Measurements from ENCODE around the gene B4GALT5. TPM values are rescaled to one million over a fixed set of nuclear protein-coding genes. Genes with fewer than 3 reads are reported as not detected.
"Not testable (repeated sequence)": the region's sequence is repeated elsewhere in the genome, so short reads cannot be mapped to it uniquely, and the experiment has no call there.

The B4GALT5 gene
- total and polyA plus RNA-seq, 5 donors from 2014 or later = 0.45 to 13.6 (median 1.1) TPM

DNA sequence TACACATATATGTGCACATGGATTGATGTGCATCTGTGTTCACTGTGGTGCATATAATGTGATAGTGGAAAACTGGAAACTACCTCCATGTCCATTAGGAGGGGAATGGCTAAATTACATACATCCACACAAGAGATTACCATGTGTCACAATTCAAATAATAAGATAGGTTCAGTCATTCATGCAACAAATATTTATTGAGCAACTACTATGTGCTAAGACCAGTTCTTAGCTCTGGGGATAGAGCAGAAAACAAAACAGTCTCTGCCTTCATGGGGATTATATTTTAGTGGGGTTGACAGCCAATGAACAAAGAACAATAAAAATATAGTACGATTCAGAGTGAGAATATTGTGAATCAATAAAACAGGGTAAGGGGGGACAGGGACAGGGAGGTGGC lies 84.1 kb downstream of the B4GALT5 start:
- H3K9me3 ChIP-seq (ENCODE audit: control insufficient read depth in 2 of 2, low read length in 2 of 2) = no peaks in the 10 kb centered on the region
- no peaks in the 10 kb centered on the region for H3K4me1 ChIP-seq (ENCODE audit: control insufficient read depth, insufficient read depth, low read length, poor library complexity, severe bottlenecking)
- no peak for DNase-seq
- no peak overlapping the region for H3K4me3 ChIP-seq (ENCODE audit: low read depth, low read length)
- Mint-ChIP-seq H3K27ac (peak overlapping the region in 1 of 3 donors; percentile 58), H3K36me3 (peaks cover 7% of the 10 kb centered on the region), H3K27me3 (no peaks in the 10 kb centered on the region), H3K4me1 (peaks cover 0 to 7% (median 3%) of the 10 kb centered on the region in 4 donors), H3K9me3 (peaks cover 0 to 3% (median 0%) of the 10 kb centered on the region in 7 donors), H3K4me3 (no peak overlapping the region)
- H3K27me3 ChIP-seq (ENCODE audit: control insufficient read depth, insufficient read depth, low read length) = no peaks in the 10 kb centered on the region
- no peak overlapping the region for H3K27ac ChIP-seq (ENCODE audit: insufficient read depth, low read length, poor library complexity, severe bottlenecking)
- peaks cover 3% of the 10 kb centered on the region for H3K36me3 ChIP-seq (ENCODE audit: control insufficient read depth, insufficient read depth, low read length)
- no peak for ATAC-seq (ENCODE audit: low read depth in 2 of 2)

DNA sequence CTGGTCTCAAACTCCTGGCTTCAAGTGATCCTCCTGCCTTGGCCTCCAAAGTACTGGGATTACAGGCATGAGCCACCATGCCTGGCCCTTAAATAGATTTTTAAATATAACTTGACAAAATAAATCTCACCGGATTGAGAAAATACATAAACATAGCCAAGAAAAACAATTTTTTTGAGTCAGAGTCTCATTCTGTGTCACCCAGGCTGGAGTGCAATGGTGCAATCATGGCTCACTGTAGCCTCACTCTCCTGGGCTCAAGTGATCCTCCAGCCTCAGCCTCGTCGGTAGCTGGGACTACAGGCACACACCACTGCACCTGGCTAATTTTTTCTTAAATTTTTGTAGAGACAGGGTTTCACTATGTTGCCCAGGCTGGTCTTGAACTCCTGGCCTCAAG lies 85.4 kb downstream of the B4GALT5 start:
- not testable (repeated sequence) for H3K36me3 Mint-ChIP-seq; H3K4me3 ChIP-seq (ENCODE audit: low read depth, low read length); H3K27ac Mint-ChIP-seq; H3K27me3 Mint-ChIP-seq; H3K36me3 ChIP-seq (ENCODE audit: control insufficient read depth, insufficient read depth, low read length); H3K4me1 Mint-ChIP-seq; DNase-seq; ATAC-seq (ENCODE audit: low read depth in 2 of 2); H3K4me3 Mint-ChIP-seq; H3K4me1 ChIP-seq (ENCODE audit: control insufficient read depth, insufficient read depth, low read length, poor library complexity, severe bottlenecking); H3K9me3 Mint-ChIP-seq; H3K27ac ChIP-seq (ENCODE audit: insufficient read depth, low read length, poor library complexity, severe bottlenecking); H3K9me3 ChIP-seq (ENCODE audit: control insufficient read depth in 2 of 2, low read length in 2 of 2); H3K27me3 ChIP-seq (ENCODE audit: control insufficient read depth, insufficient read depth, low read length)

DNA sequence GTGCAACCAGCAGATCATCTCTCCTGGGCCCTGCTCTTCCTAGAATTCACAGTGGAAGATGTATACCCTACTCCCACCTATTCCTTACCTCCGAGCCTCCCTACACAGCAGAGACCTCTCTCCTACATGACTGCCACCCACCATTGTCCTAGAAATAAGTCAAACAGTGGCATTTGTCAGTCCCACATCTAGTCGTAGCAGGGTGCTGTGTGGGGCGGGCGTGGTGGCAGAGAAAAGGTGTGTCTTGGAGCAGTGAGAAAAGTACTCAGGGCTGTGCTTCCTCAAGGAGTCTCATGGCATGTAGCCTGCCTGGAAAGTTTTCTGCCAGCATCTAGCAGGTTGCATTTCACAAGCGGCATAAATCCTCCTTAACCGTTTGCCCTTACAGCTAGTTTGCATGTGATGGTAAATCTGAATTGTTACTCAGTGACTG lies 86.3 kb downstream of the B4GALT5 start:
- no peaks in the 10 kb centered on the region for H3K4me1 ChIP-seq (ENCODE audit: control insufficient read depth, insufficient read depth, low read length, poor library complexity, severe bottlenecking)
- Mint-ChIP-seq H3K4me3 (no peak overlapping the region), H3K27ac (peak overlapping the region in 1 of 3 donors; percentile 52), H3K27me3 (no peaks in the 10 kb centered on the region), H3K36me3 (peaks cover 3% of the 10 kb centered on the region), H3K9me3 (peaks cover 0 to 3% (median 0%) of the 10 kb centered on the region in 7 donors), H3K4me1 (peaks cover 0 to 4% (median 3%) of the 10 kb centered on the region in 4 donors)
- no peaks in the 10 kb centered on the region for H3K27me3 ChIP-seq (ENCODE audit: control insufficient read depth, insufficient read depth, low read length)
- H3K36me3 ChIP-seq (ENCODE audit: control insufficient read depth, insufficient read depth, low read length) = no peaks in the 10 kb centered on the region
- no peak overlapping the region for H3K27ac ChIP-seq (ENCODE audit: insufficient read depth, low read length, poor library complexity, severe bottlenecking)
- no peak for DNase-seq
- no peak overlapping the region for H3K4me3 ChIP-seq (ENCODE audit: low read depth, low read length)
- no peak for ATAC-seq (ENCODE audit: low read depth in 2 of 2)
- peaks cover 0 to 1% of the 10 kb centered on the region in 2 experiments for H3K9me3 ChIP-seq (ENCODE audit: control insufficient read depth in 2 of 2, low read length in 2 of 2)

- not testable (repeated sequence) for H3K4me3 ChIP-seq (ENCODE audit: low read depth, low read length); H3K36me3 ChIP-seq (ENCODE audit: control insufficient read depth, insufficient read depth, low read length); H3K9me3 ChIP-seq (ENCODE audit: control insufficient read depth in 2 of 2, low read length in 2 of 2); H3K36me3 Mint-ChIP-seq; H3K9me3 Mint-ChIP-seq; H3K27me3 ChIP-seq (ENCODE audit: control insufficient read depth, insufficient read depth, low read length); H3K4me1 Mint-ChIP-seq; H3K4me1 ChIP-seq (ENCODE audit: control insufficient read depth, insufficient read depth, low read length, poor library complexity, severe bottlenecking); H3K4me3 Mint-ChIP-seq; H3K27me3 Mint-ChIP-seq; H3K27ac Mint-ChIP-seq; H3K27ac ChIP-seq (ENCODE audit: insufficient read depth, low read length, poor library complexity, severe bottlenecking); DNase-seq; ATAC-seq (ENCODE audit: low read depth in 2 of 2)
Observed at GRCh38 chr20:49624988-49625387, 88.7 kb downstream of the B4GALT5 start.

- Mint-ChIP-seq H3K27ac (no peak overlapping the region), H3K9me3 (peaks cover 0 to 6% (median 0%) of the 10 kb centered on the region in 7 donors), H3K36me3 (no peaks in the 10 kb centered on the region), H3K4me3 (no peak overlapping the region), H3K27me3 (no peaks in the 10 kb centered on the region), H3K4me1 (peaks cover 0 to 9% (median 3%) of the 10 kb centered on the region in 4 donors)
- peaks cover 5% of the 10 kb centered on the region for H3K4me1 ChIP-seq (ENCODE audit: control insufficient read depth, insufficient read depth, low read length, poor library complexity, severe bottlenecking)
- no peaks in the 10 kb centered on the region for H3K36me3 ChIP-seq (ENCODE audit: control insufficient read depth, insufficient read depth, low read length)
- ATAC-seq (ENCODE audit: low read depth in 2 of 2) (no peak), DNase-seq (no peak)
- no peak overlapping the region for H3K27ac ChIP-seq (ENCODE audit: insufficient read depth, low read length, poor library complexity, severe bottlenecking)
- peaks cover 3 to 7% of the 10 kb centered on the region in 2 experiments for H3K9me3 ChIP-seq (ENCODE audit: control insufficient read depth in 2 of 2, low read length in 2 of 2)
- H3K4me3 ChIP-seq (ENCODE audit: low read depth, low read length) = no peak overlapping the region
- no peaks in the 10 kb centered on the region for H3K27me3 ChIP-seq (ENCODE audit: control insufficient read depth, insufficient read depth, low read length)
Observed at GRCh38 chr20:49624317-49624716, 89.4 kb downstream of the B4GALT5 start.

- Histone ChIP-seq H3K36me3 (ENCODE audit: control insufficient read depth, insufficient read depth, low read length) (no peaks in the 10 kb centered on the region), H3K9me3 (ENCODE audit: control insufficient read depth in 2 of 2, low read length in 2 of 2) (peaks cover 3 to 7% of the 10 kb centered on the region in 2 experiments), H3K4me3 (ENCODE audit: low read depth, low read length) (no peak overlapping the region), H3K4me1 (ENCODE audit: control insufficient read depth, insufficient read depth, low read length, poor library complexity, severe bottlenecking) (peaks cover 5% of the 10 kb centered on the region), H3K27ac (ENCODE audit: insufficient read depth, low read length, poor library complexity, severe bottlenecking) (no peak overlapping the region), H3K27me3 (ENCODE audit: control insufficient read depth, insufficient read depth, low read length) (no peaks in the 10 kb centered on the region)
- H3K4me1 Mint-ChIP-seq = peaks cover 0 to 7% (median 3%) of the 10 kb centered on the region in 4 donors
- no peaks in the 10 kb centered on the region for H3K36me3 Mint-ChIP-seq
- no peak overlapping the region for H3K4me3 Mint-ChIP-seq
- peaks cover 0 to 3% (median 0%) of the 10 kb centered on the region in 7 donors for H3K9me3 Mint-ChIP-seq
- no peaks in the 10 kb centered on the region for H3K27me3 Mint-ChIP-seq
- ATAC-seq (ENCODE audit: low read depth in 2 of 2) (no peak), DNase-seq (no peak)
- H3K27ac Mint-ChIP-seq = no peak overlapping the region
Observed at GRCh38 chr20:49622243-49622642, 91.4 kb downstream of the B4GALT5 start.

DNA sequence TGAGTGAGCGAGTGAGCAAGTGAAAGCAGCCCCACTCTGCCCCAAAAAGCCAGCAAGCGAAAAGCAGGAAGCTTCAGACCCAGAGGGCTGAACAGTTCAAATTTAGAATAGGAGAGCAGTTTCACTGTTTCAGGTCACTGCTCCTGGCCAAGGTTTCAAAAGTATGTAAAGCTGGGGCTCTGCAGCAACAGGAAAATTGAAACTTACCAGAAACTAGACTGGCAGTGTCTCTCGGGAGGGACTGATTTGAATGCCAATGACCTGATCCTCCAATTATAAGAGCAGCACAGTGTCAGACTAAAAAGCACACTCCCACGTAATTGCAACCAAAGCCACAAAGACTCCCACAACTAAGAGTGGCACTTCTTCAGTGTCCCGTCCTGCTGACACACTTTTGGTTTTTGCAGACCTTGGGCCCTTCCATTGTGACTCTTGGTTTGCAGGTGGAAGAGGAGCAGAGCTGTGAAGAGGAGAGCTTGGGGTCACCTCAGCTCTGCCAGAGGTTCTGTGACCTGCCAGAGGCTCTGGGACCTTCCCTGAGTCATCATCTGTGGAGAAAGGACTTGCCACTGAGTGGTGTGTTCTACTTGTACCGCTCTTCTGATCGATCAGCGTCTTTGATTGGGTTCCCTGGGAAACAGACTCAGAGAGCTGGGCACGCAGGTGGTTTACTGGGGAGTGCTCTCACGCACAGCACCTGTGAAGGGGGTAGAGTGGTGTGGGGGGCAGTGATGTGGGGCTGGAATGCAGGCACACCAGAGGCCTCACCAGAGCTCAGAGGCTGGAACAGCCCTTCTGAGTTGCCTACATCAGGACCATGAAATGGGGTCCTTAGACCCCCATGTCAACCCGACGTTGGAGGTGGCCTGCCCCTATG lies 93.1 kb downstream of the B4GALT5 start:
- Mint-ChIP-seq H3K4me1 (peaks cover 0 to 5% (median 2%) of the 10 kb centered on the region in 4 donors), H3K36me3 (no peaks in the 10 kb centered on the region), H3K4me3 (no peak overlapping the region), H3K9me3 (peaks cover 0 to 3% (median 0%) of the 10 kb centered on the region in 7 donors), H3K27me3 (no peaks in the 10 kb centered on the region), H3K27ac (no peak overlapping the region)
- Histone ChIP-seq H3K9me3 (ENCODE audit: control insufficient read depth in 2 of 2, low read length in 2 of 2) (peaks cover 3 to 7% of the 10 kb centered on the region in 2 experiments), H3K4me3 (ENCODE audit: low read depth, low read length) (no peak overlapping the region), H3K27me3 (ENCODE audit: control insufficient read depth, insufficient read depth, low read length) (no peaks in the 10 kb centered on the region), H3K27ac (ENCODE audit: insufficient read depth, low read length, poor library complexity, severe bottlenecking) (no peak overlapping the region), H3K4me1 (ENCODE audit: control insufficient read depth, insufficient read depth, low read length, poor library complexity, severe bottlenecking) (peaks cover 5% of the 10 kb centered on the region), H3K36me3 (ENCODE audit: control insufficient read depth, insufficient read depth, low read length) (no peaks in the 10 kb centered on the region)
- ATAC-seq (ENCODE audit: low read depth in 2 of 2) (peak; percentile 47 to 56), DNase-seq (peak in 1 of 3 donors; percentile 27)

All from CD4-positive, CD25-positive, alpha-beta regulatory T cell (primary cell).